Kidney (tissue), 14 donors: ENCODE measurements around the gene ACP3. TPM values are rescaled to one million over a fixed set of nuclear protein-coding genes. Genes with fewer than 3 reads are reported as not detected.
A peak's percentile ranks its signal among the peaks of the same experiment; 100 is the strongest.

Experiments
- DNase-seq, 5 donors: peaks; one replicate each; pipeline ENCODE4 v3.0.0-alpha.2; 2013 to 2020
- FAIRE-seq: peaks from 2 replicates; lab custom pipeline; 2012; peaks lifted over from hg19 to GRCh38; lab: Jason Lieb, UNC
- H3K27ac ChIP-seq, 2 donors: one replicate each; pipeline ENCODE4 v1.7.0; 2013; ENCODE audit warnings: low read depth in 2 of 2, low read length in 2 of 2, inconsistent platforms in 1 of 2
- H3K27me3 ChIP-seq: one replicate; pipeline ENCODE4 v1.7.1; 2013; ENCODE audit warnings: low read length, inconsistent platforms; ENCODE audit not compliant: control insufficient read depth, insufficient read depth
- H3K36me3 ChIP-seq, 3 donors: one replicate each; pipeline versions ENCODE4 v1.7.0 to v1.7.1; 2013; ENCODE audit warnings: low read length in 3 of 3, control low read depth in 1 of 3, inconsistent platforms in 1 of 3; ENCODE audit not compliant: insufficient read depth in 3 of 3, control insufficient read depth in 2 of 3
- H3K4me1 ChIP-seq, 3 donors: one replicate each; pipeline versions ENCODE4 v1.7.0 to v1.7.1; 2013; ENCODE audit warnings: low read length in 3 of 3, inconsistent platforms in 1 of 3, low read depth in 1 of 3; ENCODE audit not compliant: control insufficient read depth in 2 of 3, insufficient read depth in 2 of 3
- H3K4me3 ChIP-seq, 3 donors: one replicate each; pipeline versions ENCODE4 v1.7.0 to v1.8.1; 2013; ENCODE audit warnings: low read length in 3 of 3, control low read depth in 1 of 3, inconsistent platforms in 1 of 3
- H3K9ac ChIP-seq, 3 donors: one replicate each; pipeline versions ENCODE4 v1.7.0 to v1.7.1; 2013; ENCODE audit warnings: low read length in 3 of 3, control low read depth in 1 of 3, inconsistent platforms in 1 of 3
- H3K9me3 ChIP-seq, 3 donors: one replicate each; pipeline versions ENCODE4 v1.7.0 to v1.7.1; 2013; ENCODE audit warnings: low read length in 3 of 3, control low read depth in 1 of 3, inconsistent platforms in 1 of 3; ENCODE audit not compliant: control insufficient read depth in 2 of 3, insufficient read depth in 1 of 3
- intact Hi-C: fragments of 100-400 bp; cut with DNase I; formaldehyde crosslinking; loops from one replicate; pipeline ENCODE4 v1.11.1; 2022
- polyA plus RNA-seq: library from polyadenylated mRNA; stranded (reverse); fragments of 350-450 nt; fragmentation: Illumina TruSeq; extraction: RNeasy Lipid Tissue Mini Kit (QIAGEN cat#74804); gene quantifications from one replicate; pipeline ENCODE4 v1.2.3, GENCODE V29; 2014; ENCODE audit warnings: low read depth, low replicate concordance; ENCODE audit not compliant: insufficient read depth
- total RNA-seq: library from RNA; stranded (reverse); fragmentation: NEBNext Ultra II Directional; extraction: Animal tissue kit (Norgen Biotek cat#: 25700); gene quantifications from one replicate; pipeline ENCODE4 v1.2.1, GENCODE V29; 2021
- TF ChIP-seq, protein P1 (sequence below): IDR thresholded peaks from 3 replicates; pipeline ENCODE4 v1.5.1; 2012; ENCODE audit warnings: mild to moderate bottlenecking, moderate library complexity, borderline replicate concordance; ENCODE audit not compliant: insufficient read depth; ENCODE audit errors: extremely low read depth
- donor health status: control.
- donor health status: control.
- donor health status: control.
- donor health status: control.
- donor health status: control.
- donor health status: DM: yes; HTN: yes; CAD: no.
- donor health status: Normal renal cell carcinoma (clear cell type).

Gene ACP3
- total and polyA plus RNA-seq, 2 donors from 2014 or later, result 31.8 to 67.8 TPM

DNA sequence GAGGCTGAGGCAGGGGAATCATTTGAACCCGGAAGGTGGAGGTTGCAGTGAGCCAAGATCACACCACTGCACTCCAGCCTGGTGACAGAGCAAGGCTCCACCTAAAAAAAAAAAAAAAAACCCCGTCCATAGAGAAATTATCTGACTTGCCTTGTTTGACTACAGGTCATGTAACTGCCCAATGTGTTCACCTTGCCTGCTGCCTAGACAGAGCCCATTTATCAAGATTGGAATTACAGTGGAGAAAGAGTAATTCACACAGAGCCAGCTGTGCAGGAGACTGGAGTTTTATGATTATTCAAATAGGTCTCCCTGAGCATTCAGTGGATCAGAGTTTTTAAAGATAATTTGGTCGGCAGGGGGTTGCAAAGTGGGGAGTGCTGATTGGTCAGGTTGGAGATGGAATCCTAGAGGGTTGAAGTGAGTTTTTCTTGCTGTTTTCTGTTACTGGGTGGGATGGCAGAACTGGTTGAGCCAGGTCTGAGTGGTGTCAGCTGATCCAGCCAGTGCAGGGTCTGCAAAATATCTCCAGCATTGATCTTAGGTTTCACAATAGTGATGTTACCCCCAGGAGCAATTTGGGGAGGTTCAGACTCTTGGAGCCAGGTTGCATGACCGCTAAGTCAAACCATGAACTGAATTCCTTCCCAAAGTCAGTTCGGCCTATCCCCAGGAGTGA lies 40.8 kb upstream of the ACP3 start:
- Histone ChIP-seq H3K36me3 (no peaks in the 10 kb centered on the region), H3K4me3 (no peak overlapping the region), H3K9ac (no peak overlapping the region), H3K9me3 (peaks cover 0 to 3% (median 0%) of the 10 kb centered on the region in 3 donors), H3K4me1 (no peaks in the 10 kb centered on the region), H3K27ac (no peak overlapping the region), H3K27me3 (no peaks in the 10 kb centered on the region)
- TF ChIP-seq, protein P1, sequence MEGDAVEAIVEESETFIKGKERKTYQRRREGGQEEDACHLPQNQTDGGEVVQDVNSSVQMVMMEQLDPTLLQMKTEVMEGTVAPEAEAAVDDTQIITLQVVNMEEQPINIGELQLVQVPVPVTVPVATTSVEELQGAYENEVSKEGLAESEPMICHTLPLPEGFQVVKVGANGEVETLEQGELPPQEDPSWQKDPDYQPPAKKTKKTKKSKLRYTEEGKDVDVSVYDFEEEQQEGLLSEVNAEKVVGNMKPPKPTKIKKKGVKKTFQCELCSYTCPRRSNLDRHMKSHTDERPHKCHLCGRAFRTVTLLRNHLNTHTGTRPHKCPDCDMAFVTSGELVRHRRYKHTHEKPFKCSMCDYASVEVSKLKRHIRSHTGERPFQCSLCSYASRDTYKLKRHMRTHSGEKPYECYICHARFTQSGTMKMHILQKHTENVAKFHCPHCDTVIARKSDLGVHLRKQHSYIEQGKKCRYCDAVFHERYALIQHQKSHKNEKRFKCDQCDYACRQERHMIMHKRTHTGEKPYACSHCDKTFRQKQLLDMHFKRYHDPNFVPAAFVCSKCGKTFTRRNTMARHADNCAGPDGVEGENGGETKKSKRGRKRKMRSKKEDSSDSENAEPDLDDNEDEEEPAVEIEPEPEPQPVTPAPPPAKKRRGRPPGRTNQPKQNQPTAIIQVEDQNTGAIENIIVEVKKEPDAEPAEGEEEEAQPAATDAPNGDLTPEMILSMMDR, result no peak
- intact Hi-C loops, result no loop called here
- no peak for FAIRE-seq
- DNase-seq, result no peak

DNA sequence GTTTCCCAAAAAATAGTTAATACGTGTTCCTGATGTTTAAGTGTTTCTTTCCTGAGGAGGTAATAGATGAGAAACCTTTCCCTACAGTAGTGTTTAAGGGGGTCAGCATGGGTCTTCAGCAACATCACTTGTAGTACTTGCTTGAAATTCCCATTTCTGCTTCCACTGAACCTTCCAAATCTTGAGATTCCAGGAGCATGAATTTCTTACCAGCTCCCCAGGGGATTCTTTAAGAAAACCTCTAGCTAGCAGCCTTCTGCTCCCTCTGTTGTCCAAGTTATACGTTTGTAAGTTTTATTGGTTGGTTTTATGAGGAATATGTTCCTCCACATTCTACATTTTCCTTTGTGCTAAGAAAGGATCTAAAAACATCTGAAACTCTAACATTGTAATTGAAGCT lies 38.2 kb upstream of the ACP3 start:
- TF ChIP-seq, protein P1, result no peak
- intact Hi-C loops, result no loop called here
- Histone ChIP-seq H3K36me3 (no peaks in the 10 kb centered on the region), H3K9me3 (peaks cover 0 to 3% (median 0%) of the 10 kb centered on the region in 3 donors), H3K4me3 (no peak overlapping the region), H3K9ac (no peak overlapping the region), H3K4me1 (no peaks in the 10 kb centered on the region), H3K27me3 (no peaks in the 10 kb centered on the region), H3K27ac (no peak overlapping the region)
- FAIRE-seq (no peak), DNase-seq (no peak)

DNA sequence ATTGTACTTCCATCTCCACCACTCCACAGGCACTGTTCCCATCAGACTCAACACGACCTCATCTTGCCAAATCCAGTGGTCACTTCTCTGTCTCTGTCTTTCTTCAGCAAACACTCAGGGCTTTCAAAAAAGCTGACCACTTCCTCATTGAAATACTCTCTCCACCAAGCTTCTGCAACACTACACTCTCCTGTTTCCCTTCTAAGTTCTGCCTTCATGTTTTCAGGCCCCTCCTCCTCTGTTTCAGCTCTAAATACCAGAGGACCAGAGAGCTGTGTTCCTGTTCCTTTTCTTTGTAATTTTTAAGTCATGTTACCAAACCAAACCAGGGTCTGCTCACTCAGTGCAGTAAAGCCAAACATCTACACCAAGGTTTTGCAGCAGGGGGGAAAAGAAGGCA lies 33.8 kb upstream of the ACP3 start:
- TF ChIP-seq, protein P1, result no peak
- no peak overlapping the region for H3K4me3 ChIP-seq
- DNase-seq (peak in 2 of 5 donors; percentile 40 to 46), FAIRE-seq (no peak)
- no peaks in the 10 kb centered on the region for H3K27me3 ChIP-seq
- no peaks in the 10 kb centered on the region for H3K4me1 ChIP-seq
- H3K9ac ChIP-seq, result no peak overlapping the region
- H3K9me3 ChIP-seq, result no peaks in the 10 kb centered on the region
- no peak overlapping the region for H3K27ac ChIP-seq
- intact Hi-C loops, result no loop called here
- H3K36me3 ChIP-seq, result no peaks in the 10 kb centered on the region
